ENCODE measurements around the gene CRY2.

CRY2 gene

DNA sequence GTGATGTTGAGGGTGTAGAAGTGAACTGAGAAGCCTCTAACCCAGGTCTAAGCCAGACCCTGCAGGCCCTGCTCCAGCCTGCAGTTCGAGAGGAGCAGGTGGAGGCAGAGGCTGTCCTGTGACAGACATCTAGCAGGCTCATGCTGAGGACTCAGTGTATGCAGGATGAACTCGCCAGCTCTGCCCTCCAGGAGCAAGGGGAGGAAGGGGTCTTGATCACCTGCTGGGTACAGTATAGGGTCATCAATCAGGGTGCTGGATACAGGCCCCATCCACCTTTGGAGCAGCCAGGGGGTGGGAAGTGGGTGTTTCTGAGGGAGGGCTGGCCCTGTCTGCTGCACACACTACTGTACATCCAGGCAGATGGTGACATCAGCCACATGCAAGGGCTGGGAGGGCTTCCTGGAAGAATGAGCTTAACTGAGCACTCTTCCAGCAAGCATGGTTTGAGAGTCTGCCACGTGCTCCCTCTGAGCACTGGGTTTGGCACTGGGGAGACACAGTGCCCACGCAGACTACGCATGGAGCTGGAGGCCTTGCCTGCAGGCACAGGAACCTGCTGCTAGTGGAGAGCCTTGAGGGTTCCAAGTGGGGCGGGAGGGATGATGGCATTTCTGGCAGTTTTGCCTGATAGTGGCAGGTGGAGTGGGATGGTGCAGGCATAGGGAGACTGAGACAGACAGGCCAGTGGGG is 47.4 kb downstream of the CRY2 start:
- TF ChIP-seq TOX (CRISPR knock-in tag; IDR thresholded peaks at IDR 0.05; ENCODE audit: borderline replicate concordance) (no peak), ZNF8 (CRISPR knock-in tag; IDR thresholded peaks at IDR 0.05) (no peak), SNAI2 (CRISPR knock-in tag; IDR thresholded peaks at IDR 0.05) (no peak), ESRRG (CRISPR knock-in tag; IDR thresholded peaks at IDR 0.05) (no peak), ZNF565 (CRISPR knock-in tag; conservative IDR thresholded peaks at IDR 0.05; ENCODE audit: low read depth) (no peak), CSDC2 (CRISPR knock-in tag; IDR thresholded peaks at IDR 0.05) (no peak), RARB (CRISPR knock-in tag; IDR thresholded peaks at IDR 0.05) (no peak), TCF4 (CRISPR knock-in tag; IDR thresholded peaks at IDR 0.05; ENCODE audit: borderline replicate concordance) (no peak), ZC3H10 (CRISPR knock-in tag; IDR thresholded peaks at IDR 0.05) (no peak), CSRNP3 (CRISPR knock-in tag; IDR thresholded peaks at IDR 0.05) (no peak), POU6F1 (CRISPR knock-in tag; IDR thresholded peaks at IDR 0.05; ENCODE audit: borderline replicate concordance, low read depth) (no peak), PPARA (CRISPR knock-in tag; IDR thresholded peaks at IDR 0.05; ENCODE audit: borderline replicate concordance) (no peak), ZFP3 (CRISPR knock-in tag; IDR thresholded peaks at IDR 0.05) (no peak), ARNTL (CRISPR knock-in tag; IDR thresholded peaks at IDR 0.05; ENCODE audit: borderline replicate concordance, low read depth) (no peak), OSR1 (CRISPR knock-in tag; IDR thresholded peaks at IDR 0.05) (no peak), GLIS3 (CRISPR knock-in tag; IDR thresholded peaks at IDR 0.05) (no peak), BACH2 (CRISPR knock-in tag; IDR thresholded peaks at IDR 0.05; ENCODE audit: borderline replicate concordance) (no peak)
- TF ChIP-seq, protein P1, sequence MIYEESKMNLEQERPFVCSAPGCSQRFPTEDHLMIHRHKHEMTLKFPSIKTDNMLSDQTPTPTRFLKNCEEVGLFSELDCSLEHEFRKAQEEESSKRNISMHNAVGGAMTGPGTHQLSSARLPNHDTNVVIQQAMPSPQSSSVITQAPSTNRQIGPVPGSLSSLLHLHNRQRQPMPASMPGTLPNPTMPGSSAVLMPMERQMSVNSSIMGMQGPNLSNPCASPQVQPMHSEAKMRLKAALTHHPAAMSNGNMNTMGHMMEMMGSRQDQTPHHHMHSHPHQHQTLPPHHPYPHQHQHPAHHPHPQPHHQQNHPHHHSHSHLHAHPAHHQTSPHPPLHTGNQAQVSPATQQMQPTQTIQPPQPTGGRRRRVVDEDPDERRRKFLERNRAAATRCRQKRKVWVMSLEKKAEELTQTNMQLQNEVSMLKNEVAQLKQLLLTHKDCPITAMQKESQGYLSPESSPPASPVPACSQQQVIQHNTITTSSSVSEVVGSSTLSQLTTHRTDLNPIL (CRISPR knock-in tag; IDR thresholded peaks at IDR 0.05; ENCODE audit: low read depth) = no peak
- no peak for ATAC-seq

DNA sequence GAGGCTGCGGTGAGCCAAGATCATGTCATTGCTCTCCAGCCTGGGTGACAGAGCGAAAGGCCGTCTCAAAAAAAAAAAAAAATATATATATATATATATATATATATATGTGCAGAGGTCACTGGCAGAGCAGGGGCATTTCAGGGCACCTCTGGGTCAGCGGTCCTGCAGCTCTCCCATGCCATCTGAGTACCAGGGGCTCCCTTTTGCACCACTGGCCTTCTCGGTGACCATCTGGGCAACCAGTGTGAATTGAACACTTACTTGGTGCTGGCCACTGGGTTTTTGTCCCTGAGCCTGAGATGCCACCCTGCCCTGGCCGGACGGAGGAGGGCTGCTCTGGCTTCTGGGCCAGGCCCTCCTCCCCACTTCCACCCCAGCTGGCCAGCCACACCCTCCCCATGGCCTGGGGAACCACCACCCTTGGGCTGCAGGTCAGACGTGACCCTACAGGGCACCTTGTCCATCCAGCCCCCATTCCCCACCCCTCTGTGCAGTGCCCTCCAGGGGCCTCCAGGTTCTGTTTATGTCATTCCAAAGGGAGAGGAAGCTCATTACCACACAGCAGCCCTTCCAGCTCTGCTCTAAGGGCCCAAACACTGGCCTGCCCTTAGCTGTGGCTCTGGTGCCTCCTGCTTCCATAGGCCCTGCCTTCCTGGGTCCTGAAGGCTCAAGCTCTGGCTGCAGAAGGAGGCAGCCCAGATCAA is 48.4 kb downstream of the CRY2 start:
- no peak for ATAC-seq
- no peak for TF ChIP-seq ZFP30 (CRISPR knock-in tag; IDR thresholded peaks at IDR 0.05)
- no peak for TF ChIP-seq ZNF70 (CRISPR knock-in tag; IDR thresholded peaks at IDR 0.05)
- no peak for TF ChIP-seq TCF4 (CRISPR knock-in tag; IDR thresholded peaks at IDR 0.05; ENCODE audit: borderline replicate concordance)
- TF ChIP-seq, protein P1 (CRISPR knock-in tag; IDR thresholded peaks at IDR 0.05; ENCODE audit: low read depth) = no peak
- no peak for TF ChIP-seq ZC3H10 (CRISPR knock-in tag; IDR thresholded peaks at IDR 0.05)
- TF ChIP-seq ZNF565 (CRISPR knock-in tag; conservative IDR thresholded peaks at IDR 0.05; ENCODE audit: low read depth) = no peak
- no peak for TF ChIP-seq ZNF8 (CRISPR knock-in tag; IDR thresholded peaks at IDR 0.05)
- no peak for TF ChIP-seq SNAI2 (CRISPR knock-in tag; IDR thresholded peaks at IDR 0.05)
- TF ChIP-seq CSDC2 (CRISPR knock-in tag; IDR thresholded peaks at IDR 0.05) = no peak
- no peak for TF ChIP-seq BACH2 (CRISPR knock-in tag; IDR thresholded peaks at IDR 0.05; ENCODE audit: borderline replicate concordance)
- TF ChIP-seq ISL1 (CRISPR knock-in tag; IDR thresholded peaks at IDR 0.05) = no peak
- no peak for TF ChIP-seq PPARA (CRISPR knock-in tag; IDR thresholded peaks at IDR 0.05; ENCODE audit: borderline replicate concordance)
- TF ChIP-seq, protein P2, sequence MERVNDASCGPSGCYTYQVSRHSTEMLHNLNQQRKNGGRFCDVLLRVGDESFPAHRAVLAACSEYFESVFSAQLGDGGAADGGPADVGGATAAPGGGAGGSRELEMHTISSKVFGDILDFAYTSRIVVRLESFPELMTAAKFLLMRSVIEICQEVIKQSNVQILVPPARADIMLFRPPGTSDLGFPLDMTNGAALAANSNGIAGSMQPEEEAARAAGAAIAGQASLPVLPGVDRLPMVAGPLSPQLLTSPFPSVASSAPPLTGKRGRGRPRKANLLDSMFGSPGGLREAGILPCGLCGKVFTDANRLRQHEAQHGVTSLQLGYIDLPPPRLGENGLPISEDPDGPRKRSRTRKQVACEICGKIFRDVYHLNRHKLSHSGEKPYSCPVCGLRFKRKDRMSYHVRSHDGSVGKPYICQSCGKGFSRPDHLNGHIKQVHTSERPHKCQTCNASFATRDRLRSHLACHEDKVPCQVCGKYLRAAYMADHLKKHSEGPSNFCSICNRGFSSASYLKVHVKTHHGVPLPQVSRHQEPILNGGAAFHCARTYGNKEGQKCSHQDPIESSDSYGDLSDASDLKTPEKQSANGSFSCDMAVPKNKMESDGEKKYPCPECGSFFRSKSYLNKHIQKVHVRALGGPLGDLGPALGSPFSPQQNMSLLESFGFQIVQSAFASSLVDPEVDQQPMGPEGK (CRISPR knock-in tag; IDR thresholded peaks at IDR 0.05; ENCODE audit: borderline replicate concordance) = no peak
- no peak for TF ChIP-seq ARNTL (CRISPR knock-in tag; IDR thresholded peaks at IDR 0.05; ENCODE audit: borderline replicate concordance, low read depth)
- TF ChIP-seq POU6F1 (CRISPR knock-in tag; IDR thresholded peaks at IDR 0.05; ENCODE audit: borderline replicate concordance, low read depth) = no peak
- TF ChIP-seq ESRRG (CRISPR knock-in tag; IDR thresholded peaks at IDR 0.05) = no peak
- no peak for TF ChIP-seq OSR1 (CRISPR knock-in tag; IDR thresholded peaks at IDR 0.05)

Data from SK-N-SH treated with all-trans-retinoic acid at 6 μM for 48 hours (cell line).